PC-9 (cell line): ENCODE measurements around the gene TCEANC2.

Experiments
- EZH2 ChIP-seq: fragments of 200-600 bp; sonication (generic); IDR thresholded peaks from 2 replicates; pipeline ENCODE4 v1.8.0; 2017; ENCODE audit warnings: antibody characterized with exemption, low read depth
- TF ChIP-seq, protein P1 (sequence below): fragments of 200-600 bp; sonication (generic); conservative IDR thresholded peaks from 2 replicates; pipeline ENCODE4 v1.6.1; 2017; ENCODE audit warnings: mixed run types, antibody characterized with exemption, mild to moderate bottlenecking, moderate library complexity

GRCh38 chr1:54127594-54128300 is 74.3 kb downstream of the TCEANC2 start:
- TF ChIP-seq, protein P1, sequence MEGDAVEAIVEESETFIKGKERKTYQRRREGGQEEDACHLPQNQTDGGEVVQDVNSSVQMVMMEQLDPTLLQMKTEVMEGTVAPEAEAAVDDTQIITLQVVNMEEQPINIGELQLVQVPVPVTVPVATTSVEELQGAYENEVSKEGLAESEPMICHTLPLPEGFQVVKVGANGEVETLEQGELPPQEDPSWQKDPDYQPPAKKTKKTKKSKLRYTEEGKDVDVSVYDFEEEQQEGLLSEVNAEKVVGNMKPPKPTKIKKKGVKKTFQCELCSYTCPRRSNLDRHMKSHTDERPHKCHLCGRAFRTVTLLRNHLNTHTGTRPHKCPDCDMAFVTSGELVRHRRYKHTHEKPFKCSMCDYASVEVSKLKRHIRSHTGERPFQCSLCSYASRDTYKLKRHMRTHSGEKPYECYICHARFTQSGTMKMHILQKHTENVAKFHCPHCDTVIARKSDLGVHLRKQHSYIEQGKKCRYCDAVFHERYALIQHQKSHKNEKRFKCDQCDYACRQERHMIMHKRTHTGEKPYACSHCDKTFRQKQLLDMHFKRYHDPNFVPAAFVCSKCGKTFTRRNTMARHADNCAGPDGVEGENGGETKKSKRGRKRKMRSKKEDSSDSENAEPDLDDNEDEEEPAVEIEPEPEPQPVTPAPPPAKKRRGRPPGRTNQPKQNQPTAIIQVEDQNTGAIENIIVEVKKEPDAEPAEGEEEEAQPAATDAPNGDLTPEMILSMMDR = no peak
- TF ChIP-seq EZH2 = no peak
